HG02884 (cell line): ENCODE results near the gene CEP97.

Experiments
- ATAC-seq: cut with Tn5 transposase; IDR thresholded peaks from one replicate; pipeline ENCODE4 v1.9.1; 2021; ENCODE audit warnings: mild to moderate bottlenecking, moderate library complexity; ENCODE audit not compliant: unreplicated experiment

The CEP97 gene

GRCh38 chr3:101813817-101814440, 89.5 kb downstream of the CEP97 start:
- ATAC-seq = no peak

GRCh38 chr3:101814835-101815234, 90.4 kb downstream of the CEP97 start:
- no peak for ATAC-seq

- no peak for ATAC-seq
Observed at GRCh38 chr3:101816215-101817149, 92.1 kb downstream of the CEP97 start.

- ATAC-seq = no peak
Observed at GRCh38 chr3:101817992-101818391, 93.6 kb downstream of the CEP97 start.

GRCh38 chr3:101819649-101820206, 95.3 kb downstream of the CEP97 start:
- ATAC-seq = peak; percentile 69
